Mesenchymal stem cell (in vitro differentiated cells and primary cell): Measurements from ENCODE around the gene DYRK3.

Experiments used
- DNase-seq: peaks from one replicate; pipeline ENCODE4 v3.0.0-alpha.2; 2013
- H2AFZ ChIP-seq: one replicate; pipeline ENCODE4 v1.6.1; 2013; ENCODE audit warnings: low read depth, mild to moderate bottlenecking, control low read depth, inconsistent platforms, low read length, moderate library complexity
- H2AK5ac ChIP-seq: 2 replicates; pipeline ENCODE4 v1.6.1; 2013; ENCODE audit warnings: low read length, moderate library complexity, mild to moderate bottlenecking, inconsistent platforms; ENCODE audit not compliant: severe bottlenecking
- H2BK120ac ChIP-seq: one replicate; pipeline ENCODE4 v1.6.1; 2013; ENCODE audit warnings: low read depth, mild to moderate bottlenecking, inconsistent platforms, low read length, moderate library complexity
- H2BK12ac ChIP-seq, 2 experiments: one replicate each; pipeline ENCODE4 v1.6.1; 2013; ENCODE audit warnings: inconsistent platforms in 2 of 2, low read length in 2 of 2, mild to moderate bottlenecking in 2 of 2, moderate library complexity in 2 of 2, control low read depth in 1 of 2
- H2BK15ac ChIP-seq: one replicate; pipeline ENCODE4 v1.6.1; 2013; ENCODE audit warnings: mild to moderate bottlenecking, low read depth, inconsistent platforms; ENCODE audit not compliant: poor library complexity, severe bottlenecking
- H2BK5ac ChIP-seq: 2 replicates; pipeline ENCODE4 v1.6.1; 2013; ENCODE audit warnings: low read depth, mild to moderate bottlenecking, low read length, control low read depth, inconsistent platforms; ENCODE audit not compliant: poor library complexity, severe bottlenecking
- H3K14ac ChIP-seq, 2 experiments: one replicate each; pipeline ENCODE4 v1.6.1; 2013; ENCODE audit warnings: inconsistent platforms in 2 of 2, low read length in 2 of 2, control low read depth in 1 of 2, mild to moderate bottlenecking in 1 of 2, moderate library complexity in 1 of 2
- H3K18ac ChIP-seq, 2 experiments: one replicate each; pipeline ENCODE4 v1.6.1; 2013; ENCODE audit warnings: inconsistent platforms in 2 of 2, low read length in 2 of 2, control low read depth in 1 of 2, low read depth in 1 of 2, mild to moderate bottlenecking in 1 of 2
- H3K23ac ChIP-seq, 2 experiments: one replicate each; pipeline ENCODE4 v1.6.1; 2013; ENCODE audit warnings: inconsistent platforms in 2 of 2, low read length in 2 of 2, mild to moderate bottlenecking in 2 of 2, moderate library complexity in 2 of 2, control low read depth in 1 of 2
- H3K27ac ChIP-seq: 2 replicates; pipeline ENCODE4 v1.5.1; 2013; ENCODE audit warnings: mild to moderate bottlenecking, moderate library complexity, low read length, control low read depth, inconsistent platforms; ENCODE audit not compliant: poor library complexity, severe bottlenecking
- H3K27me3 ChIP-seq, 2 experiments: 2 replicates each; pipeline versions ENCODE4 v1.6.1 to v1.7.0; 2013; ENCODE audit warnings: low read length in 2 of 2, mild to moderate bottlenecking in 2 of 2, moderate library complexity in 2 of 2, control low read depth in 1 of 2, inconsistent platforms in 1 of 2; ENCODE audit not compliant: control insufficient read depth in 1 of 2, insufficient read depth in 1 of 2
- H3K36me3 ChIP-seq, 2 experiments: 2 replicates each; pipeline versions ENCODE4 v1.6.1 to v1.7.0; 2013; ENCODE audit warnings: low read length in 2 of 2, control low read depth in 1 of 2, inconsistent platforms in 1 of 2, low read depth in 1 of 2, mild to moderate bottlenecking in 1 of 2; ENCODE audit not compliant: insufficient read depth in 2 of 2, control insufficient read depth in 1 of 2
- H3K4ac ChIP-seq, 2 experiments: one replicate each; pipeline ENCODE4 v1.6.1; 2013; ENCODE audit warnings: inconsistent platforms in 2 of 2, low read length in 2 of 2, mild to moderate bottlenecking in 2 of 2, moderate library complexity in 2 of 2, control low read depth in 1 of 2, low read depth in 1 of 2
- H3K4me1 ChIP-seq: 2 replicates; pipeline ENCODE4 v1.6.1; 2013; ENCODE audit warnings: low read depth, low read length, control low read depth; ENCODE audit not compliant: control insufficient read depth, insufficient read depth
- H3K4me2 ChIP-seq: 2 replicates; pipeline ENCODE4 v1.6.1; 2013; ENCODE audit warnings: low read length, mild to moderate bottlenecking, inconsistent platforms; ENCODE audit not compliant: poor library complexity, severe bottlenecking
- H3K4me3 ChIP-seq, 2 experiments: 2 replicates each; pipeline versions ENCODE4 v1.5.1 to v1.7.0; 2013; ENCODE audit warnings: low read length in 2 of 2, mild to moderate bottlenecking in 2 of 2, control low read depth in 1 of 2, low read depth in 1 of 2; ENCODE audit not compliant: insufficient read depth in 1 of 2
- H3K79me1 ChIP-seq: replicated peaks from 2 replicates; pipeline ENCODE4 v1.6.1; 2013; ENCODE audit warnings: mild to moderate bottlenecking, control low read depth, low read length, inconsistent platforms; ENCODE audit not compliant: poor library complexity, severe bottlenecking
- H3K9ac ChIP-seq: 2 replicates; pipeline ENCODE4 v1.7.0; 2013; ENCODE audit warnings: mild to moderate bottlenecking, low read length, moderate library complexity
- H3K9me3 ChIP-seq: 2 replicates; pipeline ENCODE4 v1.7.0; 2013; ENCODE audit warnings: mild to moderate bottlenecking, low read length; ENCODE audit not compliant: control insufficient read depth
- H4K8ac ChIP-seq: one replicate; pipeline ENCODE4 v1.6.1; 2013; ENCODE audit warnings: inconsistent platforms, mild to moderate bottlenecking, low read length, moderate library complexity
- H4K91ac ChIP-seq: one replicate; pipeline ENCODE4 v1.6.1; 2013; ENCODE audit warnings: mild to moderate bottlenecking, low read length, inconsistent platforms
- WGBS: methylation state at CpG from one replicate; pipeline ENCODE4 v1.1.7; 2013; ENCODE audit warnings: mixed read lengths; 5-methylcytosine and 5-hydroxymethylcytosine counted together

Gene DYRK3

DNA sequence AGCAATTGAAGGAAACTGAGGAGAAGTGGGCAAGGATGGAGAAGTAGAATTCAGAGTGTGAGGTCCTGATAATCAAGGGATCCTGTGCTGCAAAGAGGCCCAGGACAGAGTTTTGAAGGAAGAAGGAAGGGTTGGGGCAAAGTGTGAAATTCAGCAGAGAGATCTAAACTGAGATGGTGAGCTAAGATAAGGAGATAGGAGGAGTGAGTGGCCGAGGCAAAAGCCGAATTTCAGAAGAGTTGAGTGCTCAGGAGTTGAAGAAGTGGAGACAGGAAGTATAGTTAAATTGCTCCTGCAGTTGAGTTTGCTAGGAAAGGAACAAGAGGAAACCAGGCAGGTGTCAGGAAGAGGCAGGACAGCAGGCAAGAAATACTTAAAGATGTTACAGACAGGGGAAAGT, 33.0 kb downstream of the DYRK3 start:
- peaks cover 6% of the 10 kb centered on the region for H3K4me1 ChIP-seq
- H4K8ac ChIP-seq = no peak overlapping the region
- no peak overlapping the region for H3K18ac ChIP-seq
- no peak overlapping the region for H3K4me3 ChIP-seq
- H3K9me3 ChIP-seq = no peaks in the 10 kb centered on the region
- no peak overlapping the region for H3K9ac ChIP-seq
- no peak overlapping the region for H2BK120ac ChIP-seq
- H4K91ac ChIP-seq = no peak overlapping the region
- H3K4me2 ChIP-seq = no peak overlapping the region
- no peak overlapping the region for H3K4ac ChIP-seq
- H2AFZ ChIP-seq = no peak overlapping the region
- no peak overlapping the region for H2BK5ac ChIP-seq
- H3K79me1 ChIP-seq = no peaks in the 10 kb centered on the region
- no peaks in the 10 kb centered on the region for H3K36me3 ChIP-seq
- no peak overlapping the region for H2AK5ac ChIP-seq
- 4% methylated on average over 2 of the region's 2 CpGs for WGBS
- DNase-seq = no peak
- no peak overlapping the region for H3K27ac ChIP-seq
- H3K23ac ChIP-seq = no peak overlapping the region
- H3K27me3 ChIP-seq = peaks cover 8 to 18% of the 10 kb centered on the region in 2 experiments
- no peak overlapping the region for H3K14ac ChIP-seq
- H2BK15ac ChIP-seq = no peak overlapping the region
- no peak overlapping the region for H2BK12ac ChIP-seq

- no peak overlapping the region for H4K8ac ChIP-seq
- no peak overlapping the region for H2BK5ac ChIP-seq
- H2BK15ac ChIP-seq = no peak overlapping the region
- H3K36me3 ChIP-seq = no peaks in the 10 kb centered on the region
- H3K79me1 ChIP-seq = no peaks in the 10 kb centered on the region
- H3K4me2 ChIP-seq = no peak overlapping the region
- no peak overlapping the region for H3K9ac ChIP-seq
- H3K18ac ChIP-seq = no peak overlapping the region
- peaks cover 3% of the 10 kb centered on the region for H3K4me1 ChIP-seq
- no peak overlapping the region for H2BK120ac ChIP-seq
- no peak overlapping the region for H3K23ac ChIP-seq
- H3K27ac ChIP-seq = no peak overlapping the region
- no peak overlapping the region for H3K14ac ChIP-seq
- no peak overlapping the region for H3K4me3 ChIP-seq
- H2AFZ ChIP-seq = no peak overlapping the region
- no peaks in the 10 kb centered on the region for H3K9me3 ChIP-seq
- DNase-seq = no peak
- no peak overlapping the region for H2AK5ac ChIP-seq
- no peak overlapping the region for H3K4ac ChIP-seq
- 74% methylated on average over 3 of the region's 6 CpGs for WGBS
- no peak overlapping the region for H4K91ac ChIP-seq
- peaks cover 2 to 12% of the 10 kb centered on the region in 2 experiments for H3K27me3 ChIP-seq
- no peak overlapping the region for H2BK12ac ChIP-seq
These were observed 33.6 kb downstream of the DYRK3 start for GRCh38 chr1:206668874-206669410.

- Histone ChIP-seq H2BK12ac (no peak overlapping the region), H3K9me3 (no peaks in the 10 kb centered on the region), H4K8ac (no peak overlapping the region), H2BK120ac (no peak overlapping the region), H3K36me3 (no peaks in the 10 kb centered on the region), H3K79me1 (no peaks in the 10 kb centered on the region), H2AFZ (no peak overlapping the region), H2BK15ac (no peak overlapping the region), H3K4me1 (peaks cover 10% of the 10 kb centered on the region), H3K18ac (no peak overlapping the region), H3K4ac (no peak overlapping the region), H3K27me3 (no peaks in the 10 kb centered on the region), H3K23ac (no peak overlapping the region), H3K4me3 (no peak overlapping the region), H3K4me2 (no peak overlapping the region), H4K91ac (no peak overlapping the region), H2BK5ac (no peak overlapping the region), H3K9ac (no peak overlapping the region), H3K14ac (no peak overlapping the region), H3K27ac (no peak overlapping the region), H2AK5ac (no peak overlapping the region)
- WGBS = 64% methylated on average over 8 of the region's 8 CpGs
- DNase-seq = peak; percentile 28
These were observed 36.8 kb downstream of the DYRK3 start for GRCh38 chr1:206672011-206672688.

DNA sequence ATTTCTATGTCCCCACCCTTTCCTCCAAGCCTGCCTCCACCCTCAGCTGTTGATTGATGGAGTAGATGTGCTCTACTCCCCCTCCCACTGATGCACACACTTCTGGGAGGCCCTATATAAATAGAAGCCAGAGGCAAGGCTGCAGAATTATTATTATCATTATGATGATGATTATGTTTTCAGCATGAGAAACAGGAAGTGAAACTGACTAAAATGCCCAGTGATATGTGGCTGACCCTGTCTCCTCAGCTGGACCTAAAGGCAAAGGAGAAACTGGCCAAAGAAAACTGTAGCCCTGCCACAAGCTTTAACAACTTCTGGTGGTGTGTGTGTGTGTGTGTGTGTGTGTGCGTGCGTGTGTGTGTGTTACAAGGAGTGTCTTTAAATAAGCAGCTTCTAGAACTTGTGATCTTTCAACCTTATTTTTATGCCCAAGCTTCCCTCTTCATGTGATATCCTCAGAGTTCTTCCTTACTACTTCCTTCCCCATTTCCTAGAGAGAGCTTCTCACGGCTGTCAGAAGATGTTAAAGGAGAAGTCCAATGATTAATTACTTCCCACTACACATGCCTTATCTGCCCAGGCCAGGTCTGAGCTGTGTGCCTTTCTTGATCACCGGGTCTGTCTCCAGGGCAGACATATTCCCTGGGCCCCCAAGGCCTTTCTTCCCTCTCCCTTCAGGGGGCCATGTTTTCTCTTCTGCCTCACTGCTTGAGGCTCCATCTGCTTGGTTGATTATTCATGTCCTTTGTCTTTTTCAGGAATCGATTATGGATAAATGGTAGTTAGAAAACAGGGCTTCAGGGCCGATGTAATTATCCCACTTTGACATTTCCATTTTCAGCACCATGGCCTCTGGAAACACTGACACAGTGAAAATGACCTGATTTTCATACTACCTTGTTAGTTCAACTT, 37.8 kb downstream of the DYRK3 start:
- Histone ChIP-seq H3K9ac (no peak overlapping the region), H2BK12ac (peak overlapping the region in 1 of 2 experiments; percentile 68), H3K4ac (no peak overlapping the region), H3K23ac (no peak overlapping the region), H2BK15ac (peak overlapping the region; percentile 35), H2AFZ (no peak overlapping the region), H4K91ac (no peak overlapping the region), H2BK120ac (no peak overlapping the region), H3K36me3 (no peaks in the 10 kb centered on the region), H3K79me1 (no peaks in the 10 kb centered on the region), H3K14ac (peak overlapping the region in 1 of 2 experiments; percentile 26), H2AK5ac (no peak overlapping the region), H4K8ac (no peak overlapping the region), H2BK5ac (no peak overlapping the region), H3K18ac (peak overlapping the region in 1 of 2 experiments; percentile 28), H3K27ac (no peak overlapping the region), H3K4me2 (no peak overlapping the region), H3K27me3 (no peaks in the 10 kb centered on the region), H3K4me3 (no peak overlapping the region), H3K4me1 (peaks cover 10% of the 10 kb centered on the region), H3K9me3 (no peaks in the 10 kb centered on the region)
- 26% methylated on average over 2 of the region's 6 CpGs for WGBS
- DNase-seq = peak; percentile 36
